GM18519 (cell line): Measurements from ENCODE around the gene MRPS27.
"Not testable (repeated sequence)": the region's sequence is repeated elsewhere in the genome, so short reads cannot be mapped to it uniquely, and the experiment has no call there.

ENCODE experiments used
- ATAC-seq: cut with Tn5 transposase; IDR thresholded peaks from one replicate; pipeline ENCODE4 v1.9.1; 2021; ENCODE audit warnings: mild to moderate bottlenecking, moderate library complexity; ENCODE audit not compliant: unreplicated experiment, low FRiP score

The MRPS27 gene

DNA sequence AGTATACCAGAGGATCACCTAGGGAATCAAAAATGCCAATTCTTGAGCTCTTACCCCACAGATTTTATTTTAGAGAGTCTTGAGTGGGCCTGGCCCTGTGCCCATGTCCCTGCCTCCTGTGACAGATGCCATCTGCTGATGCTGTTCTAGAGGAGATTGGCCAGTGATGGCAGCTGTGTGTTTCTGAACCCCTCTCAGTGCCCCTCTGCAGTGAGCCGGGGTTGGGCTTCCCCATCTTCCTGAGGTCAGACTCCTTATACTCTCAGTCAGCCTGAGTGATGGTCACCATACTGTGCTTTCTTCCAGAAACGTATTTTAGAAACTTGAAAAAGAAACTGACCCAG, 6.2 kb upstream of the MRPS27 start:
- ATAC-seq, result no peak

GRCh38 chr5:72325566-72326305, 5.7 kb upstream of the MRPS27 start:
- ATAC-seq, result no peak

DNA sequence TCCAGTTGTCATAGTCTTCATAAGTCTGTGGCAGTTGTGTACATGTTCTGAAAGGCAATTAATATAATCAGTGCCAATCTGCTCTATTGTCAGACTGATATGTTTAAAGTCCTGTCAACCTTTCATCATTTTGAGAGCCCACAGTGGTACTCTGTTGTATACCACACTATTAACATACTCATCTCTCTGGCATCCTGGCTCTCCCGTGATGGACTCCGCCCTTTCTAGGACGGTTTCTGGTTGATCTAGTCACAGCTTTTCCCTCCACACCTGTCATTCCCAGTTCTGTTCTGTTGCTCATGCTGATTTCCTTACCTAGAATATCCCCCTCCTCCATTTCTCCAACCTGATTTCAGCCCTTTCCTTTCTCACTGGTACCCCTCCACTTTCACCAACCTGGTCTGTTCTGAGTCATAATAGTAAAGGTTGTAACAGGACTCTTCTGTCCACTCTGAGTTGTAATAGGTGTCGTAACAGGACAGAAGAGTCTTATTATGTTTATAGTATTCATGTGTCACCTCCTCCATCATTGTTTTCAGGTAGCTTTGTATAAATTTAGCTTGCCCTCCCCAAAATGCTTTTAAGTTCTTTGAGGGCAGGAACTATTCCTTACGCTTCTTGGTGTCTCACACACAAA, 4.3 kb upstream of the MRPS27 start:
- ATAC-seq, result no peak

- not testable (repeated sequence) for ATAC-seq
Measured at GRCh38 chr5:72319435-72319975, 535 bp downstream of the MRPS27 start.

GRCh38 chr5:72314571-72315172, 5.4 kb downstream of the MRPS27 start:
- no peak for ATAC-seq

GRCh38 chr5:72313141-72313540, 6.9 kb downstream of the MRPS27 start:
- no peak for ATAC-seq

DNA sequence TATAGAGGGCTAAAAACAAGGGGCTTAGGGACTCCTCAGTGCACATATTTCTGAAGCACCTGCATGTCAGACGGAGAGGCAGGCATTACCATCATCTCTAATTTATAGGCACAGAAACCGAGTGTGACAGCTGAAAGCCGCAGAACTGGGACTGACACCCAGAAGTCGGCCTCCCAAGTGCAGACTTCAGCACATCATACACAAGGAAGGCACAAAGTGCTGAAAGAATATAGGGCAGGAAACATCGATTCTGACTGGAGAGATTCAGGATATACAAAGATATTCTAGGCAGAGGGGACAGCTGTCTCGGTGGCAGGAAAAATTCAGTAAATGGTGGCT, 11.2 kb downstream of the MRPS27 start:
- ATAC-seq, result no peak

- ATAC-seq, result peak; percentile 86
Measured at GRCh38 chr5:72307968-72308852, 11.8 kb downstream of the MRPS27 start.

DNA sequence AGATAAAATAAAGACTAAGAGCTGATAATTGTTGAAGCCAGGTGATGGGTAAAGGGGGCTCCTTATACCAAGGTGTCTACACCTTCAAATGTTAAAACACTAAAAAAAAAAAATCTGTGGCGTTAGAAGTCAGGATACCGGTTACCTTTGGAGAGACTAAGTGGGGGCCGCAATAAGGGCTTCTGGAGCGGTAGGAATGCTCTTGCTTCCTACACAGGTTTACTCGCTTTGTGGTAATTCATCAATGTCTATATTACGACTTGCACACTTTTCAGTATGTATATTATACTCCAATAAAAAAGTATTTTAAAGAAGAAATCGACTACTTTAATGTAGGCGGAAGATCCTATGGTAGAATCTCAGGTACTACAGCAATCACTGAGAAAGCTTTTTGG, 12.5 kb downstream of the MRPS27 start:
- ATAC-seq, result no peak

DNA sequence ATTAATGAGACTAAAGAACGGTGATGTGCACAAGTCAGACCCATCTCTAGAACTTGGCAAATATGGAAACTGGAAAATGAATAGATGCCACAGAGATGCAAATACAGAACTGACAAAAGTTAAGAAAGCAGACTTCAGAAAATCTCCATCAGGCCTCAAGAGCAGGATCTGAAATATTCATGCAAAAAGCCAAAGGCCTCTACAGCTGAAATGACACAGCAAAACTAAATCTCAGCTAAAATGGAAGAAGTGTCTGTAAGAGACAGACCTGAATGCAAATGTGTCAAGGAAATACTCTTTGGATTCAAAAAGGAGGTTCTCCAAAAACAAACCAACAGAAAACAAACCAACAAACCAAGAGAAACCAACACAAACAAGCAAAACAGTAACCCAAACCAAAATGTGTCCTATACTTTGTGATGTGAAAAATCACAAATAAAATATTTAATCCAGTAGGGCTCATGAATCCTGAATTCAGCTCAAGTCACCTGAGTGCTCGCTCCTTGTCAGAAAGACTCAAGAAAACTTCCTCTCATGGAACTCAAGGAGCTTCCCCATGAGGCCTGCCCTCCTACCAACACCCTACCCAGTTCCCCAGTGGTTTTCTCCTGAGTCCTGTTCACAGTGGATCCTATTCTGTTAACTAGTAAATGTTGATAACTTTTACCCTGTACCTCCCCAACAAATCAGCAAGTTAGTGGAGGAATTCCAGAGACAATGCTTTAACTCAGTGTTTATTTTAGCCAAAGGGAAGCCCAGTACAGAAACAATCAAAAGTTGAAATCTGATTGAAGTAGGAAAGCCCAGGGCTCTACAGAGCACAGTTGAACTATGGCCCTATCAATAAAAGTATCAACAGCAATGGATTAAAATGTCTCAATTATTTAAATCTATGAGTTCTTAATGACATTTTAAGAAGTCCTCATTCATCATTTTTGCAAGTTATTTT, 14.6 kb downstream of the MRPS27 start:
- no peak for ATAC-seq

DNA sequence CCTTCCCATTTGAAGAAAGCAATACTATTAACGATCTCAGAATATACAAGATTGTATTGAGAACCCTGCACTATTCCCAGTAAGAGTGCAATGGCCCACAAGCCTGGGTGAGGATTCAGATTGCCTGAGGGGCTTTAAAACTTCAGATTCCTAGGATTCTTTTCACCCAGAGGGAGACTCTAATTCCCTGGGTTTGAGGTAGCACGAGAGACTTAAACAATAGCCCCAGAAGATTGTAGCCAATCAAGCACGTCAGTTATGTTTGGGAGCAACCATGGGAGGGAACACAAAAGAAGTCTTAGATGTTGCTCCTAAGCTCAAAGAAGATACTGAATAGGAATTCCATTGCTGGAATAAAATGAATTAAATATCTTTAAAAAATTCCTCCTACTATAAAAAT, 17.9 kb downstream of the MRPS27 start:
- ATAC-seq, result no peak

DNA sequence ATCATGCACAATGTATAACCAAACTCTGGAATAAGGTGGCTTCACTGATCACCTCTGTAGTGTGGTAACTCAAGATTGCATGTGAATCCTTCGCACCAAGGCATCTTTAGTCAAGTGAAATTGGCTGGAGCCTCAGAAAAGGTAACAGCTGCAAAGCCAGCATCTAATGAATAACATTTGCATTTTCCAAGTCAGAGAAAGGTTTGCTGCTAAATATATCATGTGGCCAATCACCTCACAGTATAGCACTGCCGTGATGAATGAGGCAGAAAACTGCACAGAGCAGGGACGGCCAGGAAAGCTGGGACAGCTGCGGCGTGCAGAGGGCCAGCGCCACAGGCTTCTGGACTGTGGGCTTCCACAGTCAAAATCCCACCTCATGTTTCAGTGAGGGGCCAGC, 18.5 kb downstream of the MRPS27 start:
- peak; percentile 55 for ATAC-seq

DNA sequence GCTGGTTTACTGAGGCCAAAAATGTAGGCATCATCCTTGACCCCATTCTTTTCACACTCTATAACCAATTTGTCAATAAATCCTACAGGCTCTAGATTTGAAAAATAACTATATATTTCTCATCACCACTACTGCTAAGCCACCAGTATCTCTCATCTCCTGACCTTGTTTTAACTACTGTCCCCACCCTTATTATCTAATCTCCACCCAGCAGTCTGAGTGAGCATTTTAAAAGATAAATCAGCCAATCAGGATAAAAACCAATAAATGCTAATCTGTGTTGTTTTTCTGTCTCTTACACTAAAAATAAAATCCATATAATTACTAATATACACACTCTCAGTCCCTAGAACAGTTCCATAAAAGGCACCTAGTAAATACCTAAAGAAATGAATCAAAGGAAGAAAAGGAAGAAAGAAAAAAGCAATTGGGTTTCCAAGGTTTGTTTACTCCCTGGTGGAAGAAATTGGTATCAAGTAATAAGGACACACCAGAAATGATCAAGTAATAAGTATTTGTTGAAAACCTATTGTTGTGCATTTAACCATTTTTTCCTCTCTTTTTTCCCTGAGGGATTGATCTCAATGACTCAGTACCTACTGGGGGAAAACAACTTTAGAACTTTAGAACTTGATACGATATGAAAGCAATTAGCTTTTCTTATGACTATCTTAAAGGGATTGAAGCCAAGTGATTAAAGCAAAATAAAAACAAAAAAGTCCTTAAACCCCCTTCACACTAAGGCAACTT, 19.3 kb downstream of the MRPS27 start:
- ATAC-seq, result no peak

- ATAC-seq, result no peak
Measured at GRCh38 chr5:72298711-72299110, 21.3 kb downstream of the MRPS27 start.

GRCh38 chr5:72298136-72298535, 21.9 kb downstream of the MRPS27 start:
- not testable (repeated sequence) for ATAC-seq

DNA sequence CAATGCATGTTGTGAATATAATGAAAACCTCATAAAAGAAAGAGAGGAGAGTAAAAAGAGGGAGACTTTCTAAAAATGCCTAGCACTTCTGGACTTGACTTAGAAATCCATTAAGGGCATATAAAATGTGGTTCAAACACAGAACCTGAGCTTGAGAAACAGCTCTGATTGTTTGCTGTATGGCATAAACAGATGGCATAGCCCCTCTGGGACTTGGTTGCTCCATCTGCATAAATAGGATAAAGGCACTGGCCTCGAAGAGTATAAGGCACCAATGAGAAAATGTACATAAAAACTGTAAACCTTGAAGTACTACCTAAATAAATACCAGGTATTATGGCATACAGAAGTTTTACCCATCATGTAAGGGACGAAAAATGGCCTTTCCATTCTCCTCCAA, 23.8 kb downstream of the MRPS27 start:
- ATAC-seq, result no peak

- no peak for ATAC-seq
Measured at GRCh38 chr5:72295539-72295938, 24.5 kb downstream of the MRPS27 start.

GRCh38 chr5:72294473-72294872, 25.6 kb downstream of the MRPS27 start:
- ATAC-seq, result no peak

DNA sequence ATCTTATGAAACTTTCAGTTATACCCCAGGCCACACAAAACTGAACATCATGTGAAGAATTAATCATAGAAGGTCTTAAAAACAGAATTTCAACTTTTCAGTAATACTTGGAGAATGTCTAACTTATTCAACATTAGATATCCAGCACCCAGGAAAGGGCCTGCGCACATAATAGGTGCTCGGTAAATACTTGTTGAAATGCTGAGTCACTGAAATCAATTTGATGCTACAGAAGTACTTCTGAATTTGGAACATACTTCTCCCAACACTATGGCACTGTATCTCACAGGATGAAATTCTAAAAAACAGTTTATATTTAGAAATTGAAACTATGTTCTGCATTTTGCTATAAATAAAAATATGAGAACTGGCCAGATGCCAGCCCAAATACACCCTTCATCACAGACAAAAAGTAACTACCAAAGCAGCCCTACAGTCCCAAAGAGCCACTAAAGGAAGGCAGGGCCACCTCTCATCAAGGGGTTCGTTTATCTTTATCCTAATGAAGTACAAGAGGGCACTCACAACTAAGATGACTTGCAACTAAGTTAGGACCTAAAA, 26.5 kb downstream of the MRPS27 start:
- ATAC-seq, result no peak
